Stimulated activated naive CD4-positive, alpha-beta T cell (primary cell): Measurements from ENCODE around the gene LAMA5.

ENCODE experiments used
- DNase-seq, 6 experiments: peaks; one replicate each; lab custom pipeline; 2025; lab: John Stamatoyannopoulos, UW

The LAMA5 gene

GRCh38 chr20:62357187-62357667 is 9.9 kb downstream of the LAMA5 start:
- no peak for DNase-seq

GRCh38 chr20:62356589-62357186 is 10.4 kb downstream of the LAMA5 start:
- DNase-seq = no peak

- no peak for DNase-seq
These were observed 11.1 kb downstream of the LAMA5 start for GRCh38 chr20:62355878-62356588.

GRCh38 chr20:62355516-62355877 is 11.6 kb downstream of the LAMA5 start:
- DNase-seq = no peak

GRCh38 chr20:62354811-62355341 is 12.2 kb downstream of the LAMA5 start:
- no peak for DNase-seq

GRCh38 chr20:62354031-62354808 is 12.9 kb downstream of the LAMA5 start:
- no peak for DNase-seq

- no peak for DNase-seq
These were observed 13.7 kb downstream of the LAMA5 start for GRCh38 chr20:62353289-62354030.

- no peak for DNase-seq
These were observed 14.5 kb downstream of the LAMA5 start for GRCh38 chr20:62352402-62353288.

- DNase-seq = no peak
These were observed 15.4 kb downstream of the LAMA5 start for GRCh38 chr20:62351469-62352401.

- no peak for DNase-seq
These were observed 16.3 kb downstream of the LAMA5 start for GRCh38 chr20:62350629-62351422.

- no peak for DNase-seq
These were observed 16.9 kb downstream of the LAMA5 start for GRCh38 chr20:62350098-62350628.

GRCh38 chr20:62349556-62350097 is 17.5 kb downstream of the LAMA5 start:
- no peak for DNase-seq

- no peak for DNase-seq
These were observed 18.5 kb downstream of the LAMA5 start for GRCh38 chr20:62348604-62349003.

- DNase-seq = no peak
These were observed 19.7 kb downstream of the LAMA5 start for GRCh38 chr20:62347445-62347844.

- no peak for DNase-seq
These were observed 20.0 kb downstream of the LAMA5 start for GRCh38 chr20:62347151-62347404.

GRCh38 chr20:62346398-62347150 is 20.5 kb downstream of the LAMA5 start:
- DNase-seq = no peak

GRCh38 chr20:62345681-62346370 is 21.3 kb downstream of the LAMA5 start:
- no peak for DNase-seq
